HG03565 (cell line): ENCODE measurements around the gene SOX10.

ENCODE experiments used
- ATAC-seq: cut with Tn5 transposase; IDR thresholded peaks from one replicate; pipeline ENCODE4 v1.9.1; 2021; ENCODE audit warnings: mild to moderate bottlenecking, moderate library complexity; ENCODE audit not compliant: unreplicated experiment

SOX10 gene

GRCh38 chr22:38016182-38017151, 32.1 kb upstream of the SOX10 start:
- no peak for ATAC-seq

- no peak for ATAC-seq
Measured at GRCh38 chr22:38014083-38014482, 29.7 kb upstream of the SOX10 start.

GRCh38 chr22:38012604-38013072, 28.3 kb upstream of the SOX10 start:
- no peak for ATAC-seq

GRCh38 chr22:38009000-38009806, 24.8 kb upstream of the SOX10 start:
- ATAC-seq = no peak

- no peak for ATAC-seq
Measured at GRCh38 chr22:38007330-38007902, 23.1 kb upstream of the SOX10 start.

- ATAC-seq = no peak
Measured at GRCh38 chr22:38006906-38007305, 22.6 kb upstream of the SOX10 start.

- ATAC-seq = no peak
Measured at GRCh38 chr22:38005943-38006342, 21.6 kb upstream of the SOX10 start.

GRCh38 chr22:37999640-38000272, 15.4 kb upstream of the SOX10 start:
- no peak for ATAC-seq

GRCh38 chr22:37999236-37999635, 14.9 kb upstream of the SOX10 start:
- ATAC-seq = no peak

GRCh38 chr22:37998543-37998942, 14.2 kb upstream of the SOX10 start:
- ATAC-seq = no peak

GRCh38 chr22:37996515-37997246, 12.3 kb upstream of the SOX10 start:
- ATAC-seq = no peak

GRCh38 chr22:37996079-37996478, 11.7 kb upstream of the SOX10 start:
- ATAC-seq = no peak

- ATAC-seq = no peak
Measured at GRCh38 chr22:37995460-37995859, 11.1 kb upstream of the SOX10 start.

- ATAC-seq = no peak
Measured at GRCh38 chr22:37994982-37995381, 10.6 kb upstream of the SOX10 start.

GRCh38 chr22:37994049-37994448, 9.7 kb upstream of the SOX10 start:
- no peak for ATAC-seq

GRCh38 chr22:37991731-37992442, 7.5 kb upstream of the SOX10 start:
- ATAC-seq = no peak

- no peak for ATAC-seq
Measured at GRCh38 chr22:37990862-37991261, 6.5 kb upstream of the SOX10 start.

- ATAC-seq = no peak
Measured at GRCh38 chr22:37990301-37990700, 5.9 kb upstream of the SOX10 start.
